Activated effector memory CD4-positive, alpha-beta T cell treated with anti-CD3 and anti-CD28 coated beads, Interleukin-2, amount 50 U/mL, for 16 hours (primary cell): Measurements from ENCODE around the gene NSD2.

Source experiments
- DNase-seq: peaks from one replicate; pipeline ENCODE4 v3.0.0-alpha.2; 2020

The NSD2 gene

DNA sequence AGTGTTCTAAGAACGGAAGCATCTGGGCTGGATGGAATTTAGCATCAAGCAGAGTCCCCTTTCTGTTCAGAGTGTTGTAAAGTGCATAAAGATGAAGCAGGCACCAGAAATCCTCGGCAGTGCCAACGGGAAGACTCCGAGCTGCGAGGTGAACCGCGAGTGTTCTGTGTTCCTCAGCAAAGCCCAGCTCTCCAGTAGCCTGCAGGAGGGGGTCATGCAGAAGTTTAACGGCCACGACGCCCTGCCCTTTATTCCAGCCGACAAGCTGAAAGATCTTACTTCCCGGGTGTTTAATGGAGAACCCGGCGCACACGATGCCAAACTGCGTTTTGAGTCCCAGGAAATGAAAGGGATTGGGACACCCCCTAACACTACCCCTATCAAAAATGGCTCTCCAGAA, 29.4 kb downstream of the NSD2 start:
- DNase-seq, result peak; percentile 43

DNA sequence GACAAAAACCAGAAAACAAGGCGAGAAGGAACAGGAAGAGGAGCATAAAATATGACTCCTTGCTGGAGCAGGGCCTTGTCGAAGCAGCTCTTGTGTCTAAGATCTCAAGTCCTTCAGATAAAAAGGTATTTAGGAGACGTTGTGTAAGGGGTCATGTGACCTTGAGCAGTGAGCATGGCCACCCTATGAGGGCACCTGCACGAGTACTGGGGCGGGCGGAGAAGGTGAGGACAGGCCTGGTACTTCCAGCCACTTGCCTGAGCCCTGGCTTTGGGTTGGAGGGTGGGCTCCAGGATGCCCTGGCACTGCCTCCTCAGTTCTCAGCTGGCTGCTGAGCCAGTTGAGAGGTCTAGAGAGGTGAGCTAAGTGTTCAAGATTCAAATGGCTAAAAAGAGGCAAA, 29.9 kb downstream of the NSD2 start:
- peak; percentile 27 for DNase-seq

DNA sequence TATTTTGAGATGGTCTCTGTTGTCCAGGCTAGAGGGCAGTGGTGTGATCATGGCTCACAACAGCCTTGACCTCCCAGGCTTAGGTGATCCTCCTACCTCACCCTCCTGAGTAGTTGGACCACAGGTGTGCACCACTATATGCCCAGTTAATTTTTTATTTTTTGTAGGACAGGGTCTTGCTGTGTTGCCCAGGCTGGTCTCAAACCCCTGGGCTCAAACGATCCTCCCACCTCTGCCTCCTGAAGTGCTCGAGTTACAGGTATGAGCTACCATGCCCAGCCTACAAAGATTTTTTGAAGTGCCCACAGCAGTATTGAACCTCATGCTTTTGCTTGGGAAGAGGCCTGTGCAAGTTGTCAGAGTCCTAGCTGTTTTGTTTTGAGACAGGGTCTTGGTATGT, 31.1 kb downstream of the NSD2 start:
- DNase-seq, result peak; percentile 24

DNA sequence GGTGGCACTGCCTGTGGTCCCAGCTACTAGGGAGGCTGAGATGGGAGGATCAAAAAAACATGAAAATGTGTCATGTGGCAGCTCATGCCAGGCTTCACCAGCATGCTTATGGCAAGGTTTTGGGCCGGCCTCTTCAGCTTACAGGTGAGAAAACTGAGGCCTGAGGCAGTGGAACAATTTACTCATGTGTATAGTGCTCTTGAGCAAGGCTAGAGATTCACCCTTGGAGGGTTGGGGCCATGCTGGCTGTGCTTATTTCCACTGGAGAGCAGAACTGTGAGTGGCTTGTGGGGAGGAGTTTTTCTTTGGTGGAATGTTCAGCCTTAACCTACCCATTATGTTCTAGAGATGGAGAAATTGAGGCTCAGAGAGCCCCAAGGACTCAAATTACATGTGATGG, 31.8 kb downstream of the NSD2 start:
- DNase-seq, result peak; percentile 51

DNA sequence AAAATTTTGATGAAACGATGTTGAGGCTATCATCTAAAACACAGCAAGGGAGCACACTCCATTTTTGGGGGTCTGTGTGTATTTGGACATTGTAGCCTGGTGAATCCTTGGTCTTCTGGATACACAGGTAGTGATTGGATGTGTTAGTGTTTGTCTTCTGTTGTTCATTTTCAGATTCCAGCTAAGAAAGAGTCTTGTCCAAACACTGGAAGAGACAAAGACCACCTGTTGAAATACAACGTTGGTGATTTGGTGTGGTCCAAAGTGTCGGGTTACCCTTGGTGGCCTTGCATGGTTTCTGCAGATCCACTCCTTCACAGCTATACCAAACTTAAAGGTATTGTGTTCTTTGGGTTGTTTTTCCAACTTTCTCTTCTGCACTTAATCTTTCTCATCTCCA, 32.8 kb downstream of the NSD2 start:
- peak; percentile 8 for DNase-seq

DNA sequence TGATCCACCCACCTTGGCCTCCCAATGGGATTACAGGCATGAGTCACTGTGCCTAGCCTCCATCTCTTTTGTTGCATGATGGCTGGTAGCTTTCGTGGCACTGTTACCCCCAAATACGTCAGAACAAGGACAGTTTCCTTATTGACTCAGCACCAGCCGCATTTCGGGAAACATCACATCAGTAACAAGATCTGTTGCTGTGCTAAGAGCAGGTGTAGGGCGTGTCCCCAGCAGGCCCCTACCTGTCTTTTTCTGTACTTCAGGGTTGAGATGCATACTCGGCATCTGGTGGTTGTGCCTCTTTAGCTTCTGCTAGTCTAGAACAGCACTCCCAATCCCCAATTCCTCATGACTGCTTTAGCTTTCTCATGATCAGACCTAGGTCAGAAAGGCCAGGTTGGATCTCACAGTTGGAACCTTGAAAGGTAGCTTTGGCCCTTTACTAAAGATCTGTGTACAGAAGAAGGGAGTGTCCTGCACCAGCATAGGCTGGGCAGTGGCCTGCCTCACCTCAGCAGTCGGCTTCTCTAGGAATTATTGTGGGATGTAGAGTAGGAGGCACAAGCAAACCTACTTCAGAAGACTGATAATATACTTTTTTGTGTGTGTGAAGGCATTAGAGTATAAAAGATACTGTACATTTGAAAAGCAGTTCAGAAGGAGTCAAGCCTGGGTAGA, 36.8 kb downstream of the NSD2 start:
- peak; percentile 17 for DNase-seq

DNA sequence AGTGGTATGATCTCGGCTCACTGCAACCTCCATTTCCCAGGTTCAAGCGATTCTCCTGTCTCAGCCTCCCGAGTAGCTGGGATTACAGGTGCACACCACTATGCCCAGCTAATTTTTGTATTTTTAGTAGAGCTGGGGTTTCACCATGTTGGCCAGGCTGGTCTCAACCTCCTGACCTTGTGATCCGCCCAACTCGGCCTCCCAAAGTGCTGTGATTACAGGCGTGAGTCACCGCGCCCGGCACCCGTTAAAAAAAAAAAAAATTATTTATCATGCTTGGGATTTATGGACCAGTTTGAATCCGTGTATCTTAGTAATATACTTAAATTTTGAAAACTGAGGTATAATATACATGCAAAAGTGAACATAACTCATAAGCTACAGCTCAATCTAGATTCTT, 38.5 kb downstream of the NSD2 start:
- peak; percentile 14 for DNase-seq

DNA sequence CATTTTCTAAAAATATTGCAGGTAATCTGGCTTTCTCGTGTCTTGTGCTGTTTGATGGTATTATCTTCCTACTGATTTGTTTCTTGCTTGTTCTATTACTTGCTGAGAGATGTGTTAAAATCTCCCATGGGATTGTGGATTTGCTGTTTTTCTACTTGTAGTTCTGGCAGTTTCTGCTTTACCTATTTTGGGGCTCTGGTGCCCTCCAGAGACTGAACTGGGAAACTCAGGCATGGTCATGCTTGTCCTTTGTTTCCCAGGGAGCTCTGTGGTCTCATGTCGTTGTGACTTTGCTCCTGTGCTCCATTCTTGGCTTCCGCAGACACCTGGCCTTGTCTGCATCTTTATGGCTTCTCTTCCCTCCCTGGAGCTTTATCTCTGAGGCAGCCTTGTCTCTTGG, 39.5 kb downstream of the NSD2 start:
- DNase-seq, result peak; percentile 65

DNA sequence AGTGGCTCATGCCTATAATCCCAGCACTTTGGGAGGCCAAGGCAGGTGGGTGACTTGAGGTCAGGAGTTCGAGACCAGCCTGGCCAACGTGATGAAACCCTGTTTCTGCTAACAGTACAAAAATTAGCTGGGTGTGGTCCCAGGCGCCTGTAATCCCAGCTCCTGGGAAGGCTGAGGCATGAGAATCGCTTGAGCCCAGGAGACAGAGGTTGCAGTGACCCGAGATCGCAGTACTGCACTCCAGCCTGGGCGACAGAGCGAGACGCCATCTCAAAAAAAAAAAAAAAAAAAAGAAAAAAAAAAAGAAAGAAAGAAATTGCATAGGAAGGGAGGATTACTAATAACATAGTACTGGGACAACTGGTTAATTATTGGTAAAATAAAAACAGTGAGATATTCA, 40.1 kb downstream of the NSD2 start:
- peak; percentile 14 for DNase-seq

DNA sequence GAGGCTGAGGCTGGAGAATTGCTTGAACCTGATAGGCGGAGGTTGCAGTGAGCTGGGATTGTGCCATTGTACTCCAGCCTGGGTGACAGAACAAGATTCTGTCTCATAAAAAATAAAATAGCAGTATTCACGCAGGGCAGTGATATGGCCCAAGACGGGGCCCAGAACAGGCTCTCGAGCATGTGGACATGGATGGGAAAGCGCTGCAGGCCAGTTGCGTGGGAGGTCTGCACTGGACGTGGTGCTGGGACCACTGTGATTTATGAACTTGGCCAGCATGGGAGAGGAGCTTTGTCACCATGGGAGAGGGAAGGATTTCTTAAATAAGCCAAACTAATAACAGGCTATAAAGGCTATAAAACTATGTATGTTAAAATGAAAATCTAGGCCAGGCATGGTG, 51.6 kb downstream of the NSD2 start:
- peak; percentile 8 for DNase-seq

DNA sequence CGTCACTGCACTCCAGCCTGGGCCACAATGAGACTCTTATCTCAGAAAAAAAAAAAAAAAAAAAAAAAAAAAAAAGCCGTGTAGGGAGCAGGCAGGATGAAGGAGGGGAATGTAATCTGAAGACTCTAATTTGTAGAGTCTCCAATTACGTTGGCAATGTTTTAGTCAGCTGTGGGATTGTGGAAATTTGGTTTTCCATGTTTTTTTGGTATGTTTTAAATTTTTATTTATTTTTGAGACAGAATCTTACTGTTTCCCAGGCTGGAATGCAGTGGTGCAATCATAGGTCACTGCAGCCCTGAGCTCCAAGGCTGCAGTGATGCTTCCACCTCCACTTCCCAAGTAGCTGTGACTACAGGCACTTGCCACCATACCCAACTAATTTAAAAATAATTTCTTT, 56.5 kb downstream of the NSD2 start:
- DNase-seq, result no peak

DNA sequence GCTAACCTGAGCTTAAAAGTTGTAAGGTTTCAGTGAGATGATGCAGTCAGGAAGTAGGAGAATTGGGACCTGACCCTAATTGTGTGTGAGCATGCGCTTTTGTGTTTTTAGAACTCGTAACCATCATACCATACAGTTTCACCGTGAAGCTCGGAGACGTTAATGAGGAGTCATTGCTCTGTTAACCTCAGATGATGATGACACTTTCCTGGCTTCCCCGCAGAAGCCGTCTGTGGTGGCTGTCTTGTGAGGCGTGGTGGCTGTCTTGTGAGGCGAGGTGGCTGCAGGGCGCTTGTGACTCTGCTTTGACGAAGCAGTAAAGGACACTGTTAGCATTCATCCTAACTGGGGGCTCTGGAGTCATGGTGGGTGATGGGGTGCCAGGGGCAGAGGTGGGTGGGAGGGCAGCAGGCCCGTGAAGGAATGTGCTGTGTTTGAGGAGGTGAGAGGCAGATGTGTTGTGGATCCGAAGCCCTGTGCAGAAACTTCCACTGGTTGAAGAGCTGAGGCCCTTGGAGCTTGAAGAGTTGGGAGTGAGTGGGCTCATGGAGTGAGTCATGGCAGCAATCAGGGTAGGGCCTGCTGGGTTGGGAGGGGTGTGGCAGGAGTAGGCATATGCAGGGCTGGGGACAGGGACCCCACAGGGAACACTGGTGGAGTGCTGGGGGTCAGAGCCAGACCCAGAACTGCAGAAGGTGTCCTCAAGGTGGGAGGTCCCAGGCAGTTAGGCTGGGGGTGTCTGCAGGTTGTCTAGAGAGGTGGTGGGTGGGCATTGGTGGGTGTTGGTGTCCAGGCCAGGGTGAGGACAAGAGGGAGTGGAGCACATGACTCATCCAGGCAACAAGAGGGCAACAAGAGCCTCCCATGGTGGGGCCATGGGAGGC, 57.4 kb downstream of the NSD2 start:
- no peak for DNase-seq

DNA sequence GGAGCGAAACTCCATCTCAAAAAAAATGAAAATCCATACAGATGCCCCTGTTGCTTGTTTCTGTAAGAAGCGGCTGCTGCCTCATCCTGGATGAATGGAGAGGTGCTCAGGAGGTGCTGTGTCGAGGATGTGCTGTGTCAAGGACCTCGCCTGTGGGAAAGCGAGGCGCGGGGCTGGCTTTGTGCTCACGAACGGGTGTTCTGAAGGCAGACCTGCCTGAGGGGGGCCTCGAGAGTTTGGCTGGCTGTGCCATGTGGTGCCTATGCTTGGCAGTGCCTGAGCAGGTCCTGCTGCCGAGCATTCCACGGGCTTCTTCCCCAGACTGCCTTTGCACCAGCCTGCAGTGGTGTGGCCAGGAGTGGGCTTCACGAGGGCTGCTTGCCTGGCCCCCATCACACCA, 61.5 kb downstream of the NSD2 start:
- DNase-seq, result no peak

DNA sequence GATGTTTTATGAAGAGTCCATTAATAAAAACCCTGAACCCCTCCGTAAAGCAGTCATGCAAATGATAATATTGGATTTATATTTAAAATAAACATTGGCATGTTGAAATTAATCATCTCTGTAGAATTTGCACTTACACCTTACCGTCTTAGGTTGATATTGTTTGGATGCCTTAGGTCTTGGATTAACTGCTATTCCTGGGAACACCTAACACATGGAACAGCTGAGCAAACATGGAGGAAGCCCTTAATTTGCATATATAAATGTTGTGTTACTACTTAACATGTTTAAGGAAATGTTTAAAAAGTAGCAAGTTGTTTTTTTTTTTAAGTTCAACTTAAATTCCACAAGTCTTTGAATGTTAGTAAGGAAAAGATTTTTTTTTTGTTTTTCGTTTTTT, 62.5 kb downstream of the NSD2 start:
- DNase-seq, result no peak

DNA sequence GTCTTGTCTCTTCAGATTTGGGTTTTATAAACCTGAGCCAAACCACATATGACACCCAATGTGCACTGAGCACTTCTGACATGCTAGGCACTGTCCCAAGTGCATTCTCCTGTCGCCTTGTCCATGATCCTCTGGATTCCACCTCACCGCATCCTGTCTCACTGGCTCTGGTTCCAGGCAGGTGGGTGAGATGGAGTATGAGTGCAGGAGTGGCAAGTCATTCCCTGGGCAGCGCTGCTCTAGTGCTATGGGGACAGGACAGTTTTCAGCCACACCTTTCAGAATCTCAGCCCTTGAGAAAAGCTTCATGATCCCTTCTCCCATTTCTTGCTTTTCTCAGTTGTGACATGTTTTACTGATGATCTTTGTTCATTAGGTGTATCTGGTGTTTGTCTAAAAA, 66.4 kb downstream of the NSD2 start:
- no peak for DNase-seq

DNA sequence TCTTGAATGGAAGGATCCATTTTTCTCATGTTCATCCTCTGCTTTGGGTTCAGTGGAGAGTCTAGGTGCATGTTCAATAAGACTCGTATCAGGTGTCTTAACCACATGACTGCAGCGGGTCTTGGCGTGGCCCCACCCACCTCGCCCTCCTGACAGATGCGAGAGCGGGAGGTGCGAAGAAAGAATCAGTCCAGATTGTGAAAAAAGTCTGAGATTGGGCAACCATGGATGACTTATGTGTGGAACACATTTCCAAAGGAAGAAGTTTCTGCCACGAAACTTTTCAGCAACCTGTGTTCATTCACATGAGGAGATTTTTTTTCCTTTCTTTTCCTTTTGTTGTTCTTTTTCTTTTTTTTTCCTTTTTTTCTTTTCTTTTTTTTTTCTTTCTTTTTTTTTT, 66.8 kb downstream of the NSD2 start:
- DNase-seq, result no peak

DNA sequence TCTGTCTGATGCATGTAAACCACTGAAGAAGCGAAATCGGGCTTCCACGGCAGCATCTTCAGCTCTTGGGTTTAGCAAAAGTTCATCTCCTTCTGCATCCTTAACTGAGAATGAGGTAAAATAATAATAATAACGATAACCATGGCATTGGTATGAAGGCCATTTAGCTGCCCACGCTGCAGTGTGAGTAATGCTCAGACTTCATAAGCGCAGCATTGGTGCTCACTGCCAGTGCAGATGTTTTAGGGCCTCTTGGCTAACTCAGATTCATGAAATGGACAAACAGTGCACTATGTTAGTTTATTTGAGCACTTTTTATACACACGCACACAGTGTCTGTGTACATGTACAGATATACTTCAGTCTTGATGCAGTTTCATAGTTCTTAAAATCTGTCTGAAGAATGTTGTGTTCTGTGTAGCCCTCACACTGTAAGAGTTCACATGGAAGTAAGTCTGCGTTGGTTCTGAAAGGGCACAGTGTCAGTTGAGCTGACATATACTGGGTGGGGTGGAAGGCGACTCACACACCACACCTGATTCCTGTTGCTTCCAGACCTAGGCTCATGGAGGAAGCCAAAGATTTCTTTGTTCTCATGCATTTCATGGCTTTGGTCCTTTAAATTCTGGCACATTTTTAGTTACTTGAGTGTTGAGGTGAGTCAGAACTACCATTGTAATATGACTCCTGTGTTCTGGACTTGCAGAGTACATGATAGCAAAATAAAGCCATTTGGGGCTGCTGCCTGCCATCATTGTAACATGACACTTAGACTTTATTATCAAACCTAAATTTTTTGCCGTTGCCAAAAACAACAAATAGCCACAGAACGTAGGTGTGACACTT, 68.7 kb downstream of the NSD2 start:
- DNase-seq, result no peak

DNA sequence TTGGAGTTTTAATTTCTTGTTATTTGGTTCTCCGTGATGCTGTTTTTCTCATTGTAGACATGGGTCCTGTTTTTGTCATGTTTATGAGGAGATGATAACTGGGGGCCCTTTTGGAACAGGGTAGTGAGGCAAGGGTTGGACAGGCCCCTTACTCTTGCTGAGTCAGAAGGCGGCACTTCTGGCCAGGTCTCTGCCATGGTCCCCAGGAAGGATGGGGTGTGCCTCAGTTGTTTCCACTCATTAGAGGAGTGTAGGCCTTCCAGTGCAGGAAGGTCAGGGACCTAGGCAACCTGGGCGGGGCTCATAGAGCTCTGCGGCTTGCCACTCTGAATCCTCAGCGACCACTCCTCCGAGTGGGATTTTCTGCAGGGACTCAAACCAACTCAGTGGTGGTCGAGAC, 69.4 kb downstream of the NSD2 start:
- DNase-seq, result no peak

DNA sequence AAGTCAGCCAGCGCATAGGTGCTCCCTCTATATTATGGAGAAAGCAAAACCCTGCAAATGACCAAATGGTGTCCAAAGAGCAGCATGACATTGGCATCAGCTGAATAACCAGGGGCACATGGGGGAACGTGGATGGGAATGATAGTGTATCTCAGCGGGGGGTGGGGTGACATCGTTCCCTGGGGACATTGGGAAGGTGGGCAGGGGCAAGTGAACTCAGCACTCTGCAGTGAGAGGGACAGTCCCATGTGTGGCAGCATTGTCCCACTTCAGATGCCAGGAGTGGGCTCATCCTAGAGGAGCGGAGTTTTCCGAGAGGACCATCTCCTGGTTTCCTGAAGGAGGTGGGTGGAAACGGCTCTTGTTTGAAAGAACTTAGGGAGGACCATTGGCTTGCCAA, 72.7 kb downstream of the NSD2 start:
- DNase-seq, result no peak

DNA sequence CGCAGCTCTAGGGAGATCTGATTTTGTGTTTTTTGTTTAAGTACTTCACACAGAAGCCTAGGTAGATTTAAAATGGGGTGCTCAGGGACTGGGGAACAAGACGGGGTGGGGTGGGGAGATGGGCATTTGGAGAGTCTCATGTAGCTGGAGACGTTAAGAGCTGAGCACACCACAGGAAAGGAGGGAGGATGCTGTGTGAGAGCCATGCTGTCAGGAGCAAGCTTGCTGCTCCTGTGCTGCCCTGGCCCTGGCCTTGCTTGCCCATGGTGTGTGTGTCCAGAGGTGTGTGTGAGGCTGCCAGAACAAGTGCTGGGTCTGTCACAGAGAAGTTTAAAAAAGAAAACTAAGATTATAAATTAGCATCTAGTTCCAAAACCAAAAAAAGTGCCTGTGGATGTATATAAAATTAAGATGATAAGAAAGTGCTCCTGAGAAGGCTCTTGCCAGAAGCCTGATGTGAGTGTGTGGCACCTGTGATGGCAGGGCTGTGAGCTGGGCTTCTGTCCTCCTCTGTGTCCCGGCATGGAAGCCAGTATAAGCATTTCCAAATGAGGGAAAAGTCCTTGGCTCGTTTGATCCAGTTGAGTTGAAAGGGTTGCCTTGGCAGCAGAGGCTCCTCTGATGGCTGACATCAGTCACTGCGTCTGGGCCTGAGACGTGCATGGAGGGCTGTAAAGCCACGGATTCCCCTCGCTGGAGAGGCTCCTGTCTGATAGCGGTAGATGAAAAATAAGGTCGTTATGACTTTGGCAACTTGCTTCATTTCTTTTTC, 74.1 kb downstream of the NSD2 start:
- DNase-seq, result no peak

DNA sequence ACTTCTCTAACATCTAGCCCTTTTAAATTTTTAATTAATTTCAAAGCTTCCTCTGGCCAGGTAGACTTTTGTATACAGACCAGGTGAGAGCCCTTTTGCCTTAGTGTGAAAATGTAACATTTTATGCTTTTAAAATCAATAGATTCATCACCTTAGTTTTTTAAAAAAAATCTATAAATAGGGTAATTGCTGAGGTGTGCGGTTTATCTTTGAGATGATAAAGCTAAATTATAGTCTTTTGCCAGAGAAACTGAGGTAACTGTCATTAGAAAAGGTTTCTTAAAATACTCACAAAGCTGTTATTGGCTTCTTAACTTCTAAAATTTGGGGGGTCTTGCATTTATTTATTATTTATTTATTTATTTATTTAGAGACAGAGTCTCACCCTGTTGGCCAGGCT, 74.7 kb downstream of the NSD2 start:
- no peak for DNase-seq

DNA sequence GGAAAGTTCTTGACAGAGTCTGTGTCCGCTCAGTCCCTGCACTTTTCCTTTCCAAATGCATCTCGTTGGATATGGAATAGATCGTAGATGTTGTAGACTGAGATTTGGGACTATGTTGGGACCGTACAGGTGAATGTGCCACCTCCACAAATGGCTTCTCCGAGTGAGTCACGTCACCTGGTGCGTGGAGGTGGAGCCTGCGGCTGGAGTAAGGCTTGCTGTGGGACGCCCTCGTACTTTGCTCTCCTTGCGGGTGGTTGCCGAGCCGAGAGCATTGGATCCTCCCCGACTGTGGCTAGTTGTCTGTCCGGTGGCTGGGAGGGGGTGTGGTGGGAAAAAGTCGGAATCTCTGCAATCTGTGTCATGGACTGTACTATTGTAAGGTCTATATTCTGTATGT, 77.0 kb downstream of the NSD2 start:
- no peak for DNase-seq

DNA sequence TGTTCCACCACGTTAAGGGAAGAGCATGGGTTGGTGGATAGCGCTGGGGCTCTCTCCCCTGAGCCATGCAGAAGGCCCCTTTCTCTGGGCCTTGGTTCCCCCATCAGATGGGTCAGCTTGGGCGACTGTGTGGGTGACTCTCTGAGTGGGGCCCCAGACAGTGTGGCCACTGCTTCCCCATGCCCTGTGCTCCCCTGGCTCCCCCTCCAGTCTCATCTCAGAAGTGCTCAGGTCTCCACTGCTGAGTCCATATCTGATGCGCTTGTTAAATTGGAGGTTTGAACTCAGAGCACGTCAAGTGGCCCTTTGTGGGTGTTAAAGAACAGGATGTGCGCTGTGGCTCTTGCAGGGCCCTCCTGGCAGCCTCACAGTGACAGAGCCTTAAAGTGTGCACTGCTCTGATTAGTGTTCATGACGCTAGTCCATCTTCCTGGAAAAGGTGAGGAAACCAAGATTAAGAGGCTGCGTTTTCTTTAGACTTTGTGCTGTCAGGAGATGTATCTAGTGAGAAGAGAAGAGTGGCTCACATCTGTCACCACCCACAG, 77.8 kb downstream of the NSD2 start:
- DNase-seq, result no peak
